Neural cell (in vitro differentiated cells): ENCODE results near the gene RARS2. TPM values are rescaled to one million over a fixed set of nuclear protein-coding genes. Genes with fewer than 3 reads are reported as not detected.

Experiments
- H2AFZ ChIP-seq: fragments of 200-600, 300-800 bp; sonication (generic), shearing (Covaris generic); 2 replicates; pipeline ENCODE4 v1.6.0; 2014; ENCODE audit warnings: low read depth, mild to moderate bottlenecking, antibody characterized with exemption, low read length, moderate library complexity
- H3F3A ChIP-seq: fragments of 200-600 bp; shearing (Covaris generic); 2 replicates; pipeline ENCODE4 v1.6.1; 2016; ENCODE audit warnings: mild to moderate bottlenecking, moderate library complexity, mixed read lengths, antibody characterized with exemption, low read length; ENCODE audit not compliant: insufficient read depth, poor library complexity, severe bottlenecking
- H3K27ac ChIP-seq: fragments of 200-600, 300-800 bp; sonication (generic), shearing (Covaris generic); 2 replicates; pipeline ENCODE4 v1.5.1; 2014; ENCODE audit warnings: mild to moderate bottlenecking, low read length, moderate library complexity
- H3K27me3 ChIP-seq: fragments of 300-800, 200-600 bp; sonication (generic), shearing (Covaris generic); 2 replicates; pipeline ENCODE4 v1.6.0; 2014; ENCODE audit warnings: mild to moderate bottlenecking, low read depth, low read length, moderate library complexity; ENCODE audit not compliant: insufficient read depth
- H3K36me3 ChIP-seq: fragments of 300-800, 200-600 bp; sonication (generic), shearing (Covaris generic); 2 replicates; pipeline ENCODE4 v1.5.1; 2014; ENCODE audit warnings: mild to moderate bottlenecking, antibody characterized with exemption, low read length, moderate library complexity; ENCODE audit not compliant: insufficient read depth
- H3K4me2 ChIP-seq: fragments of 300-800, 200-600 bp; sonication (generic), shearing (Covaris generic); 2 replicates; pipeline ENCODE4 v1.6.0; 2014; ENCODE audit warnings: mild to moderate bottlenecking, low read length
- H3K4me3 ChIP-seq: fragments of 300-800, 200-600 bp; sonication (generic), shearing (Covaris generic); 2 replicates; pipeline ENCODE4 v1.5.1; 2014; ENCODE audit warnings: mild to moderate bottlenecking, low read length, moderate library complexity
- H3K79me2 ChIP-seq: fragments of 200-600 bp; shearing (Covaris generic); replicated peaks from 2 replicates; pipeline ENCODE4 v1.6.0; 2014; ENCODE audit warnings: mild to moderate bottlenecking, low read length, moderate library complexity; ENCODE audit not compliant: insufficient read depth
- H3K9ac ChIP-seq: fragments of 300-800, 200-600 bp; sonication (generic), shearing (Covaris generic); 2 replicates; pipeline ENCODE4 v1.6.1; 2016; ENCODE audit warnings: mild to moderate bottlenecking, low read length, mixed read lengths
- H3K9me2 ChIP-seq: fragments of 200-600 bp; shearing (Covaris generic); 2 replicates; pipeline ENCODE4 v1.6.1; 2016; ENCODE audit warnings: mild to moderate bottlenecking, low read length, mixed read lengths; ENCODE audit not compliant: insufficient read depth
- H3K9me3 ChIP-seq: fragments of 200-600, 300-800 bp; sonication (generic), shearing (Covaris generic); 2 replicates; pipeline ENCODE4 v1.6.1; 2016; ENCODE audit warnings: mild to moderate bottlenecking, mixed run types, low read length, moderate library complexity, mixed read lengths
- H4K20me1 ChIP-seq: fragments of 200-600 bp; shearing (Covaris generic); 2 replicates; pipeline ENCODE4 v1.6.1; 2016; ENCODE audit warnings: mild to moderate bottlenecking, mixed run types; ENCODE audit not compliant: insufficient read depth
- CTCF ChIP-seq: fragments of 450-650 bp; IDR thresholded peaks from 2 replicates; pipeline ENCODE4 v1.5.1; 2014; ENCODE audit warnings: antibody characterized with exemption, mild to moderate bottlenecking, moderate library complexity; ENCODE audit not compliant: poor library complexity, severe bottlenecking
- EP300 ChIP-seq: fragments of 450-650 bp; conservative IDR thresholded peaks from 2 replicates; pipeline ENCODE4 v1.6.1; 2014; ENCODE audit warnings: antibody characterized with exemption, mild to moderate bottlenecking, moderate library complexity; ENCODE audit not compliant: poor library complexity, severe bottlenecking
- EZH2 ChIP-seq: fragments of 200-600, 300-800 bp; shearing (Covaris generic), sonication (generic); IDR thresholded peaks from 2 replicates; pipeline ENCODE4 v1.6.1; 2014; ENCODE audit warnings: antibody characterized with exemption, low read length, borderline replicate concordance, mild to moderate bottlenecking; ENCODE audit not compliant: insufficient read depth, poor library complexity, severe bottlenecking
- MXI1 ChIP-seq: fragments of 450-650 bp; conservative IDR thresholded peaks from 2 replicates; pipeline ENCODE4 v1.6.1; 2014; ENCODE audit warnings: antibody characterized with exemption, mild to moderate bottlenecking; ENCODE audit not compliant: poor library complexity, severe bottlenecking
- POLR2AphosphoS5 ChIP-seq: IDR thresholded peaks from 2 replicates; pipeline ENCODE4 v1.6.1; 2012
- RAD21 ChIP-seq: fragments of 450-650 bp; conservative IDR thresholded peaks from 2 replicates; pipeline ENCODE4 v1.6.1; 2014; ENCODE audit warnings: antibody characterized with exemption, mild to moderate bottlenecking, moderate library complexity
- REST ChIP-seq: IDR thresholded peaks from 2 replicates; pipeline ENCODE4 v1.6.1; 2012; ENCODE audit warnings: borderline replicate concordance
- SMC3 ChIP-seq: fragments of 450-650 bp; conservative IDR thresholded peaks from 2 replicates; pipeline ENCODE4 v1.6.1; 2014; ENCODE audit warnings: antibody characterized with exemption, mild to moderate bottlenecking, moderate library complexity; ENCODE audit not compliant: poor library complexity
- TAF1 ChIP-seq: IDR thresholded peaks from 2 replicates; pipeline ENCODE4 v1.6.1; 2012; ENCODE audit warnings: low read depth
- polyA plus RNA-seq: library from polyadenylated mRNA; depleted of rRNA; stranded (reverse); fragments of >200 nt; gene quantifications from 2 replicates; pipeline ENCODE4 v1.2.3, GENCODE V29; 2014

RARS2 gene
- polyA plus RNA-seq, 1 donor from 2014 or later: 50.4 TPM

DNA sequence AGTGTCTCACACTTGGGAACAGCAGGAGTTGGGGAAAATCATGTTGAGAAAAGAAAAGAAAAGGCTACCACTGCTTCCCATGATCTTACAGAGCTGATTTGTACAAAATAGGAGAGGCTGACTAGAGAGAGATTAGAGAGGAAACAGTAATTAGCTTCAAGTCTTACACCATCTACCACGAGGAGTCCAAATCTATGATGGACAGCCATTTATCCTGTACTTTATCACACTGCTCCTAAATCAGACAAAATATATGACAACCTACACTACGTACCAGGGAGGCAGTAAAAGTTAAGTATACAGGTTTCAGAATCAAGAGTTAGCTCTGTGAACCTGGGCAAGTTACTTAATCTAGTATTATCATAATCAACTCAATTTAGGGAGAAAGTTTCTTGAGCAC, 38.0 kb downstream of the RARS2 start:
- Histone ChIP-seq H3K36me3 (no peaks in the 10 kb centered on the region), H3F3A (no peaks in the 10 kb centered on the region), H3K4me2 (no peak overlapping the region), H3K9ac (no peak overlapping the region), H3K9me3 (no peaks in the 10 kb centered on the region), H2AFZ (no peak overlapping the region), H3K79me2 (no peaks in the 10 kb centered on the region), H3K27me3 (no peaks in the 10 kb centered on the region), H3K27ac (no peak overlapping the region), H3K4me3 (no peak overlapping the region), H3K9me2 (no peaks in the 10 kb centered on the region), H4K20me1 (no peaks in the 10 kb centered on the region)
- TF ChIP-seq EZH2: no peak
- TF ChIP-seq MXI1: no peak
- no peak for TF ChIP-seq EP300
- no peak for TF ChIP-seq POLR2AphosphoS5
- no peak for TF ChIP-seq RAD21
- no peak for TF ChIP-seq CTCF
- no peak for TF ChIP-seq TAF1

DNA sequence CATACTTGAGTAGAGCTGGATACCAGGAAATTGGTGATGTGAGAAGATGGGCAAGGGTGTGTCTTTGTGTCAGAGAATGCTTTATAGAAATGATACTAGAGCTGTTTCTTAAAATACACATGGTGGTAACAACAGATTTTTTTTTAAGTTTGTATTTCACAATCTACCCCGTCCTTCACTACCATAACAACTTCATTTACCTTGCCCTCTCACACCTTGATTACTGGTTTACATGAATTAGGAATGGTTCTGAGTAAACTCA, 45.4 kb downstream of the RARS2 start:
- no peak overlapping the region for H3K9ac ChIP-seq
- TF ChIP-seq SMC3: no peak
- no peak for TF ChIP-seq EP300
- TF ChIP-seq POLR2AphosphoS5: no peak
- no peak for TF ChIP-seq MXI1
- TF ChIP-seq EZH2: no peak
- TF ChIP-seq CTCF: no peak
- no peak for TF ChIP-seq RAD21
- no peak for TF ChIP-seq REST
- TF ChIP-seq TAF1: no peak
- H4K20me1 ChIP-seq: no peaks in the 10 kb centered on the region
- no peaks in the 10 kb centered on the region for H3K27me3 ChIP-seq
- no peaks in the 10 kb centered on the region for H3K9me3 ChIP-seq
- no peaks in the 10 kb centered on the region for H3K79me2 ChIP-seq
- H3F3A ChIP-seq: no peaks in the 10 kb centered on the region
- peaks cover 10% of the 10 kb centered on the region for H3K36me3 ChIP-seq
- H3K9me2 ChIP-seq: no peaks in the 10 kb centered on the region
- H3K4me2 ChIP-seq: no peak overlapping the region
- H2AFZ ChIP-seq: no peak overlapping the region
- no peak overlapping the region for H3K4me3 ChIP-seq
- no peak overlapping the region for H3K27ac ChIP-seq
